A549 (cell line): Measurements from ENCODE around the gene SRGAP3. TPM values are rescaled to one million over a fixed set of nuclear protein-coding genes. Genes with fewer than 3 reads are reported as not detected.

Experiments used
- ATAC-seq, 2 experiments: fragments of 200-7000 bp in 1 of 2; fragments of >200 bp in 1 of 2; cut with Nextera tagmentation in 1 of 2; cut with Tn5 transposase in 1 of 2; 3 replicates each; pipeline versions ENCODE4 v1.8.0 to v1.9.1; 2018 to 2020; ENCODE audit warnings: mild to moderate bottlenecking in 1 of 2, moderate library complexity in 1 of 2
- CTCF ChIA-PET: fragments of 300-600 bp; sonication (Branson Sonifier 250); formaldehyde crosslinking; extraction: SDS; loops from one replicate; lab custom pipeline; 2021; ENCODE audit warnings: antibody characterized with exemption, inconsistent platforms; lab: Yijun Ruan, JAX
- POLR2A ChIA-PET: fragments of 350-600 bp; formaldehyde crosslinking; extraction: SDS; loops from one replicate; lab custom pipeline; 2021; ENCODE audit warnings: antibody characterized with exemption, inconsistent platforms; lab: Yijun Ruan, JAX
- DNase-seq, 2 experiments: peaks; one replicate each; pipeline versions ENCODE4 v3.0.0 to v3.0.0-alpha.2; 2011 to 2016; ENCODE audit warnings: low read depth in 1 of 2, low spot score in 1 of 2
- FAIRE-seq: peaks from 2 replicates; lab custom pipeline; 2011; peaks lifted over from hg19 to GRCh38; lab: Jason Lieb, UNC
- H3K27ac ChIP-seq, 2 experiments: fragments of >200 bp; sonication (Bioruptor Twin); formaldehyde crosslinking; 3 replicates each; pipeline ENCODE4 v1.5.1; 2016 to 2017
- H3K4me1 ChIP-seq: fragments of >200 bp; sonication (Bioruptor Twin); formaldehyde crosslinking; 3 replicates; pipeline ENCODE4 v1.6.1; 2016
- H3K4me2 ChIP-seq: fragments of >200 bp; sonication (Bioruptor Twin); formaldehyde crosslinking; 3 replicates; pipeline ENCODE4 v1.6.1; 2016
- H3K4me3 ChIP-seq: fragments of >200 bp; sonication (Bioruptor Twin); formaldehyde crosslinking; 3 replicates; pipeline ENCODE4 v1.5.1; 2016
- H3K9me3 ChIP-seq: fragments of >200 bp; sonication (Bioruptor Twin); formaldehyde crosslinking; 3 replicates; pipeline ENCODE4 v1.6.1; 2016
- CBX2 ChIP-seq: fragments of 200-600 bp; sonication (generic); IDR thresholded peaks from 2 replicates; pipeline ENCODE4 v1.6.1; 2016; ENCODE audit warnings: low read depth, mild to moderate bottlenecking, borderline replicate concordance
- CBX8 ChIP-seq: fragments of 200-600 bp; sonication (generic); IDR thresholded peaks from 2 replicates; pipeline ENCODE4 v1.6.1; 2016
- CHD4 ChIP-seq: fragments of 200-600 bp; sonication (generic); IDR thresholded peaks from 2 replicates; pipeline ENCODE4 v1.6.1; 2016; ENCODE audit warnings: antibody characterized with exemption, mild to moderate bottlenecking, borderline replicate concordance
- ESRRA ChIP-seq: fragments of 150-350 bp; IDR thresholded peaks from 2 replicates; pipeline ENCODE4 v1.6.1; 2014; ENCODE audit warnings: mild to moderate bottlenecking, low read length, borderline replicate concordance
- FOSL2 ChIP-seq, 2 experiments: fragments of 450-650 bp in 1 of 2; fragments of >200 bp in 1 of 2; sonication (Bioruptor Twin) in 1 of 2; formaldehyde crosslinking; IDR thresholded peaks; 2 replicates each; pipeline versions ENCODE4 v1.5.0 to v1.6.1; 2016 to 2020; ENCODE audit warnings: mild to moderate bottlenecking in 1 of 2, moderate library complexity in 1 of 2
- HEYL ChIP-seq: fragments of 250-450 bp; sonication (Bioruptor Pico); IDR thresholded peaks from 2 replicates; pipeline ENCODE4 v1.8.0; 2021; ENCODE audit warnings: mild to moderate bottlenecking, moderate library complexity
- HOXB13 ChIP-seq: fragments of 250-450 bp; sonication (Bioruptor Pico); IDR thresholded peaks from 2 replicates; pipeline ENCODE4 v1.5.0; 2020; ENCODE audit warnings: low read depth, mild to moderate bottlenecking, moderate library complexity
- HOXB5 ChIP-seq: fragments of 250-450 bp; sonication (Bioruptor Pico); IDR thresholded peaks from 2 replicates; pipeline ENCODE4 v1.5.0; 2020; ENCODE audit warnings: mild to moderate bottlenecking, moderate library complexity
- MAFK ChIP-seq: fragments of 450-650 bp; IDR thresholded peaks from 2 replicates; pipeline ENCODE4 v1.6.1; 2014; ENCODE audit not compliant: partially characterized antibody
- RAD21 ChIP-seq, 2 experiments: fragments of >200 bp in 1 of 2; sonication (Bioruptor Twin) in 1 of 2; formaldehyde crosslinking in 1 of 2; IDR thresholded peaks in 1 of 2; conservative IDR thresholded peaks in 1 of 2; 2 replicates in 1 of 2; 3 replicates in 1 of 2; pipeline ENCODE4 v1.6.1; 2012 to 2018; ENCODE audit warnings: inconsistent platforms in 1 of 2
- RFX5 ChIP-seq: fragments of 450-650 bp; IDR thresholded peaks from 2 replicates; pipeline ENCODE4 v1.7.1; 2014; ENCODE audit warnings: antibody characterized with exemption, mild to moderate bottlenecking, moderate library complexity
- RNF2 ChIP-seq: fragments of 200-600 bp; sonication (generic); IDR thresholded peaks from 2 replicates; pipeline ENCODE4 v1.6.1; 2016; ENCODE audit warnings: low read depth, mild to moderate bottlenecking, antibody characterized with exemption, moderate library complexity, borderline replicate concordance
- SMC3 ChIP-seq: fragments of >200 bp; sonication (Bioruptor Twin); formaldehyde crosslinking; IDR thresholded peaks from 3 replicates; pipeline ENCODE4 v1.6.1; 2018; ENCODE audit warnings: inconsistent platforms
- SREBF2 ChIP-seq: fragments of 450-650 bp; IDR thresholded peaks from 2 replicates; pipeline ENCODE4 v1.6.1; 2014; ENCODE audit warnings: mild to moderate bottlenecking, moderate library complexity
- TFCP2L1 ChIP-seq: fragments of 250-450 bp; sonication (Bioruptor Pico); IDR thresholded peaks from 2 replicates; pipeline ENCODE4 v1.5.0; 2021; ENCODE audit warnings: mild to moderate bottlenecking
- TP53 ChIP-seq: fragments of 250-450 bp; sonication (Bioruptor Pico); IDR thresholded peaks from 2 replicates; pipeline ENCODE4 v1.5.0; 2021; ENCODE audit warnings: mild to moderate bottlenecking, moderate library complexity
- ZC3H11A ChIP-seq: fragments of 450-650 bp; IDR thresholded peaks from 2 replicates; pipeline ENCODE4 v1.6.1; 2014; ENCODE audit warnings: antibody characterized with exemption, mild to moderate bottlenecking
- ZNF302 ChIP-seq: fragments of 250-450 bp; sonication (Bioruptor Pico); IDR thresholded peaks from 2 replicates; pipeline ENCODE4 v1.9.0; 2021; ENCODE audit warnings: inconsistent platforms, mild to moderate bottlenecking, moderate library complexity
- WGBS: methylation state at CpG from one replicate; pipeline ENCODE4 v1.1.6; 2017; ENCODE audit errors: missing lambda C conversion rate; 5-methylcytosine and 5-hydroxymethylcytosine counted together
- polyA plus RNA-seq, 4 experiments: library from polyadenylated mRNA; depleted of rRNA in 3 of 4; stranded (reverse); fragments of >200 nt; fragmentation: RNase III in 1 of 4; extraction: RNeasy Plus Mini Kit Qiagen cat#74134 plus additional on column Dnase treatment in 1 of 4; gene quantifications; 2 replicates in 3 of 4; 3 replicates in 1 of 4; pipeline ENCODE4 v1.2.3, GENCODE V29; 2011 to 2017
- TF ChIP-seq, protein P1 (sequence below): IDR thresholded peaks from 2 replicates; pipeline ENCODE4 v1.6.1; 2012; ENCODE audit warnings: low read depth, borderline replicate concordance
- TF ChIP-seq, protein P2 (sequence below): fragments of >200 bp; sonication (Bioruptor Twin); formaldehyde crosslinking; IDR thresholded peaks from 3 replicates; pipeline ENCODE4 v1.5.1; 2016
- TF ChIP-seq, protein P3 (sequence below): fragments of 150-350 bp; IDR thresholded peaks from 2 replicates; pipeline ENCODE4 v1.6.1; 2014; ENCODE audit warnings: low read depth, mild to moderate bottlenecking, low read length

The SRGAP3 gene
- polyA plus RNA-seq, 2 of the 4 experiments (the other 2 are of a cell fraction), result 1.6 to 2.5 TPM

DNA sequence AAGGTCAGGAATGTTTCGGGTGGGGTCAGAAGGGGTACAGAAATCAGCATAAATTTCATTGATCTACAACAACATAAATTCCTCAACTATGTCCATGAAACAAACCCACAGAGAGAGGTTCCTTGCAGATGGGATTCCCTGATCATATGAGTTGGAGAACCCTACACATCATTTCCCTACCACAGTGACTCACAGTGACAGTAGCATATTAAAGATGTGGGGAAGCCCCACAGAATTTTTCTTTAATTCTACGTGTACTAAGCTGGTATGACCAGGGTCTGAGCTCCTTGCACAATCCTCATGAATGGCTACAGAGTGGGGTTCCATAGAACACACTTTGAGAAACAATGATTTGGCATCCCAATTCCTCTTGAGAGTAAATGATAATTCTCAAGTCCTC lies 169.3 kb downstream of the SRGAP3 start (continued):
- TF ChIP-seq, protein P1, sequence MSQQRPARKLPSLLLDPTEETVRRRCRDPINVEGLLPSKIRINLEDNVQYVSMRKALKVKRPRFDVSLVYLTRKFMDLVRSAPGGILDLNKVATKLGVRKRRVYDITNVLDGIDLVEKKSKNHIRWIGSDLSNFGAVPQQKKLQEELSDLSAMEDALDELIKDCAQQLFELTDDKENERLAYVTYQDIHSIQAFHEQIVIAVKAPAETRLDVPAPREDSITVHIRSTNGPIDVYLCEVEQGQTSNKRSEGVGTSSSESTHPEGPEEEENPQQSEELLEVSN, result no peak
- TF ChIP-seq SMC3 (no peak), CHD4 (no peak), FOSL2 (IDR thresholded peaks at IDR 0.05) (no peak), FOSL2 (CRISPR knock-in tag; IDR thresholded peaks at IDR 0.05) (no peak)
- TF ChIP-seq, all 56 proteins: peak for 0

DNA sequence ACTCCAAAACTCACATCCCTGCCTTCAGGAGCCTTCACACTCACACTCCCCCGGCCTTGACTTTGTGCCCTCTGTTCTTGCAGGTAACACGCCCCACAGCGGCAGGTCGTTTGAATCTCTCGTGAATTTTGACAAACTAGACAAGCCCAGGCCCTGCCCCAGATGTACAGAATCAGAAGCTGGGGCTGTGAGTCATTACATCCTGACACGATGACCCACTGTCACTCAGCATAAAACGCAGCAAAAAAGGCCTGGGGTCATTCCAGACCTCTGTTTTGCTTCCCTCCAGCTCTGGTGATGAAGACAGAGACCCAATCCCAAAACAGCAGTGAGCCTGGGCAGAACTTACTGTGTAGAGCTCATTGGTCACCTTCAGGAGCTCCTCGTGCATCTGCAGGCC lies 169.8 kb downstream of the SRGAP3 start:
- TF ChIP-seq RAD21 (conservative IDR thresholded peaks at IDR 0.05 in 1 of 2, IDR thresholded peaks at IDR 0.05 in 1 of 2), result no peak
- no peak for TF ChIP-seq HEYL (CRISPR knock-in tag)
- no peak for TF ChIP-seq HOXB5
- no peak for TF ChIP-seq ESRRA
- no peak for TF ChIP-seq SREBF2
- no peak for TF ChIP-seq HOXB13
- no peak for TF ChIP-seq ZNF302 (CRISPR knock-in tag)
- no peak for TF ChIP-seq CHD4
- no peak for TF ChIP-seq ZC3H11A
- TF ChIP-seq, protein P2, sequence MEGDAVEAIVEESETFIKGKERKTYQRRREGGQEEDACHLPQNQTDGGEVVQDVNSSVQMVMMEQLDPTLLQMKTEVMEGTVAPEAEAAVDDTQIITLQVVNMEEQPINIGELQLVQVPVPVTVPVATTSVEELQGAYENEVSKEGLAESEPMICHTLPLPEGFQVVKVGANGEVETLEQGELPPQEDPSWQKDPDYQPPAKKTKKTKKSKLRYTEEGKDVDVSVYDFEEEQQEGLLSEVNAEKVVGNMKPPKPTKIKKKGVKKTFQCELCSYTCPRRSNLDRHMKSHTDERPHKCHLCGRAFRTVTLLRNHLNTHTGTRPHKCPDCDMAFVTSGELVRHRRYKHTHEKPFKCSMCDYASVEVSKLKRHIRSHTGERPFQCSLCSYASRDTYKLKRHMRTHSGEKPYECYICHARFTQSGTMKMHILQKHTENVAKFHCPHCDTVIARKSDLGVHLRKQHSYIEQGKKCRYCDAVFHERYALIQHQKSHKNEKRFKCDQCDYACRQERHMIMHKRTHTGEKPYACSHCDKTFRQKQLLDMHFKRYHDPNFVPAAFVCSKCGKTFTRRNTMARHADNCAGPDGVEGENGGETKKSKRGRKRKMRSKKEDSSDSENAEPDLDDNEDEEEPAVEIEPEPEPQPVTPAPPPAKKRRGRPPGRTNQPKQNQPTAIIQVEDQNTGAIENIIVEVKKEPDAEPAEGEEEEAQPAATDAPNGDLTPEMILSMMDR, result no peak
- no peak for TF ChIP-seq MAFK
- no peak for TF ChIP-seq RFX5
- TF ChIP-seq CBX2, result no peak
- TF ChIP-seq TP53 (CRISPR knock-in tag), result no peak
- ChIA-PET POLR2A (no interaction called here), CTCF (no interaction called here)
- H3K4me1 ChIP-seq, result no peaks in the 10 kb centered on the region
- no peak overlapping the region for H3K4me3 ChIP-seq
- H3K27ac ChIP-seq, result no peak overlapping the region
- no peak for ATAC-seq
- H3K9me3 ChIP-seq, result 0 out of 3 replicates have a peak, but pooled peaks cover 2% of the 10 kb centered on the region
- 75% methylated on average over 8 of the region's 8 CpGs for WGBS
- no peak for DNase-seq
- H3K4me2 ChIP-seq, result no peak overlapping the region
- no peak for FAIRE-seq

DNA sequence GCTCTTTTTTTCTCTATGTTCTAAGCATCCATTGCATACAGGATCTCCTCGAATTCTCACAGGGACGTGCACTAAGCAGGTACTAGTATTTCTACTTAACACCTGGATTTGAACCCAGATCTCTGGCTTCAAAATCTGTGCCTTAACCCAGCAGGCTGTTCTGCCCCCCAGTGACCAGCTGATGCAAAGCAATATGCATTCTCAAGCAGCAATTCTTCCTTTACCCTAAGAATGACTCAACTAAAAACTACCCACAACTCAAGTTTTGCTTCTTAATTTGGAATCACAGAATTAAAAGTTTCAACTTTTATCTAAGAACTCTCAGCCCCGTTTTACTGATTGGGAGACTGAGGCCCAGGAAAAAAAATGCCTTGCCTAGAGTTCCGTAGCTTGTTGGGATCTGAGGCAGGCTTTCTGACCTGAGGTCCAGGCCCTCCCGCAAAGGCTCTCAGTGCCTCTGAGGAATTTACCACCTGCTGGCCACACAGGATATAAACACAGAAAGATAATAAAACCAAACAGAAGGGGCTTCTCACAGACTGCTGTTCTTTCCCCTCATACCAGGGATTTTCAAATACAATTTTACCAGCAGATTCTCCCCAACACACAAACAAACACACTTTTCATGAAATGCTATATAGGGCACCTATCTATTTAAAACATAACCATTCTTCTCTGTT lies 170.7 kb downstream of the SRGAP3 start:
- ChIA-PET CTCF (no interaction called here), POLR2A (no interaction called here)
- no peaks in the 10 kb centered on the region for H3K4me1 ChIP-seq
- no peak overlapping the region for H3K27ac ChIP-seq
- no peak overlapping the region for H3K4me3 ChIP-seq
- FAIRE-seq (no peak), ATAC-seq (peak; percentile 46 to 78; a peak in 4 of 6 replicates), DNase-seq (peak; percentile 9 to 21)
- 0 out of 3 replicates have a peak, but pooled peaks cover 2% of the 10 kb centered on the region for H3K9me3 ChIP-seq
- no peak for TF ChIP-seq TP53 (CRISPR knock-in tag)
- no peak for TF ChIP-seq RNF2
- TF ChIP-seq CBX8, result no peak
- TF ChIP-seq, protein P3, sequence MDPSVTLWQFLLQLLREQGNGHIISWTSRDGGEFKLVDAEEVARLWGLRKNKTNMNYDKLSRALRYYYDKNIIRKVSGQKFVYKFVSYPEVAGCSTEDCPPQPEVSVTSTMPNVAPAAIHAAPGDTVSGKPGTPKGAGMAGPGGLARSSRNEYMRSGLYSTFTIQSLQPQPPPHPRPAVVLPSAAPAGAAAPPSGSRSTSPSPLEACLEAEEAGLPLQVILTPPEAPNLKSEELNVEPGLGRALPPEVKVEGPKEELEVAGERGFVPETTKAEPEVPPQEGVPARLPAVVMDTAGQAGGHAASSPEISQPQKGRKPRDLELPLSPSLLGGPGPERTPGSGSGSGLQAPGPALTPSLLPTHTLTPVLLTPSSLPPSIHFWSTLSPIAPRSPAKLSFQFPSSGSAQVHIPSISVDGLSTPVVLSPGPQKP, result no peak
- TF ChIP-seq MAFK, result no peak
- TF ChIP-seq TFCP2L1 (CRISPR knock-in tag), result no peak
- no peak for TF ChIP-seq RAD21 (conservative IDR thresholded peaks at IDR 0.05 in 1 of 2, IDR thresholded peaks at IDR 0.05 in 1 of 2)
- no peak for TF ChIP-seq ESRRA
- WGBS, result 69% methylated on average over 5 of the region's 5 CpGs
- H3K4me2 ChIP-seq, result no peak overlapping the region
